Panc1 (cell line): ENCODE data around the gene TMEM131. TPM values are rescaled to one million over a fixed set of nuclear protein-coding genes. Genes with fewer than 3 reads are reported as not detected.

Source experiments
- ATAC-seq: fragments of 200-7000 bp; cut with Tn5 transposase; 2 replicates; pipeline ENCODE4 v1.9.1; 2020; ENCODE audit warnings: mild to moderate bottlenecking, moderate library complexity
- BruUV-seq: library from RNA; stranded (reverse); fragments of 400-500 nt; replicated peaks from 2 replicates; lab custom pipeline; 2021; lab: Mats Ljungman, UMichigan
- CTCF ChIA-PET: fragments of 300-600 bp; sonication (Branson Sonifier 250); formaldehyde crosslinking; loops from one replicate; lab custom pipeline; 2022; ENCODE audit warnings: antibody characterized with exemption; lab: Charles Lee
- POLR2A ChIA-PET: fragments of 300-600 bp; sonication (Branson Sonifier 250); formaldehyde crosslinking; loops from one replicate; lab custom pipeline; 2022; ENCODE audit warnings: antibody characterized with exemption; lab: Charles Lee
- DNase-seq: peaks from one replicate; pipeline ENCODE4 v3.0.0-alpha.2; 2010; ENCODE audit warnings: low read depth, low spot score
- H3K27ac ChIP-seq: 2 replicates; pipeline ENCODE4 v1.5.1; 2011; ENCODE audit warnings: mild to moderate bottlenecking, low read length, inconsistent platforms
- H3K27me3 ChIP-seq: fragments of 200-500 bp; sonication (Bioruptor generic); 2 replicates; pipeline ENCODE4 v1.6.0; 2014; ENCODE audit warnings: low read length, inconsistent platforms; ENCODE audit not compliant: control insufficient read depth, insufficient read depth
- H3K36me3 ChIP-seq: fragments of 200-500 bp; sonication (Bioruptor generic); 2 replicates; pipeline ENCODE4 v1.5.1; 2014; ENCODE audit warnings: inconsistent platforms, mild to moderate bottlenecking, low read length, moderate library complexity; ENCODE audit not compliant: control insufficient read depth, insufficient read depth
- H3K4me1 ChIP-seq: 2 replicates; pipeline ENCODE4 v1.5.1; 2011; ENCODE audit warnings: inconsistent platforms, mild to moderate bottlenecking, low read length, moderate library complexity; ENCODE audit not compliant: control insufficient read depth, insufficient read depth
- H3K4me3 ChIP-seq, 2 experiments: 2 replicates each; pipeline ENCODE4 v1.5.1; 2011 to 2012; ENCODE audit warnings: low read depth in 2 of 2, low read length in 2 of 2, mild to moderate bottlenecking in 2 of 2, inconsistent platforms in 1 of 2, moderate library complexity in 1 of 2
- H3K9me3 ChIP-seq: fragments of 200-500 bp; sonication (Bioruptor generic); 2 replicates; pipeline ENCODE4 v1.5.1; 2014; ENCODE audit warnings: low read depth, mild to moderate bottlenecking, inconsistent platforms, low read length, moderate library complexity; ENCODE audit not compliant: control insufficient read depth, insufficient read depth
- POLR2AphosphoS5 ChIP-seq: IDR thresholded peaks from 2 replicates; pipeline ENCODE4 v1.6.1; 2012; ENCODE audit warnings: mild to moderate bottlenecking, low read depth, low read length, moderate library complexity
- SIN3A ChIP-seq: IDR thresholded peaks from 2 replicates; pipeline ENCODE4 v1.6.1; 2012; ENCODE audit warnings: low read depth, mild to moderate bottlenecking, low read length, moderate library complexity, borderline replicate concordance; ENCODE audit not compliant: insufficient read depth
- TCF7L2 ChIP-seq: IDR thresholded peaks from 2 replicates; pipeline ENCODE4 v1.6.1; 2011; ENCODE audit warnings: mild to moderate bottlenecking, low read depth, low read length, inconsistent platforms
- in situ Hi-C: cut with HindIII; loops from 2 replicates; pipeline ENCODE4 v1.10.0; 2016; ENCODE audit warnings: low sequenced_read_pairs, low pct_unique_long_range_greater_than_20kb
- intact Hi-C: fragments of 100-400 bp; cut with micrococcal nuclease; formaldehyde crosslinking; loops from one replicate; pipeline ENCODE4 v1.10.0; 2022; ENCODE audit not compliant: unreplicated experiment
- total RNA-seq: library from RNA; stranded (reverse); gene quantifications from one replicate; pipeline ENCODE4 v1.2.1, GENCODE V29; 2021; ENCODE audit not compliant: unreplicated experiment
- TF ChIP-seq, protein P1 (sequence below): fragments of 450-650 bp; IDR thresholded peaks from 2 replicates; pipeline ENCODE4 v1.5.1; 2017; ENCODE audit warnings: mild to moderate bottlenecking
- TF ChIP-seq, protein P2 (sequence below), 2 experiments: IDR thresholded peaks; 2 replicates each; pipeline ENCODE4 v1.6.1; 2011 to 2012; ENCODE audit warnings: low read depth in 2 of 2, control low read depth in 1 of 2, low read length in 1 of 2, mild to moderate bottlenecking in 1 of 2, moderate library complexity in 1 of 2; ENCODE audit not compliant: insufficient read depth in 1 of 2

TMEM131 gene
- total RNA-seq, 1 experiment from 2014 or later: 43.4 TPM

DNA sequence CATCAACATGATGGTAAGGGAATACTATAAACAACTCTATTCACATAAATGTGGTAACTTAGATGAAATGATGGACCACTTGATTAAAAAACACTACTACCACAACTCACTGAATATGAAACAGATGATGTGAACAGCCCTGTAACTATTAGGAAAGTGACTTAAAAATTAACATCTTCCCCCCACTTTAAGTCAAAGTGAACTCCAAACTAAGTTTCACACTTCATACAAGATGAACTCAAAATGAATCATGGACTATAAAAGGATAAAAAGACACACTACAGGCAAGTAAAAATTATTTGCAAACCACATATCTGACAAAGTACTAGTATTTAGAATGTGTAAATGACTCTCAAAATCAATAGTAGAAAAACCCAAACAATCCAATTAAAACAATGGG lies 210.8 kb downstream of the TMEM131 start:
- H3K4me1 ChIP-seq: no peaks in the 10 kb centered on the region
- H3K27ac ChIP-seq: no peak overlapping the region
- H3K27me3 ChIP-seq: no peaks in the 10 kb centered on the region
- no TSS peak for BruUV-seq
- no peaks in the 10 kb centered on the region for H3K36me3 ChIP-seq
- H3K9me3 ChIP-seq: no peaks in the 10 kb centered on the region
- ATAC-seq (no peak), DNase-seq (no peak)
- H3K4me3 ChIP-seq: no peak overlapping the region
- in situ Hi-C loops: no loop called here
- intact Hi-C loops: no loop called here
- ChIA-PET CTCF (no interaction called here), POLR2A (interaction anchor here (0.6 kb wide), 1 partner anchor 122 kb away, joined by 4 read pairs; no protein-coding TSS in a partner anchor)
- TF ChIP-seq SIN3A (no peak), POLR2AphosphoS5 (no peak)
- TF ChIP-seq, protein P1, sequence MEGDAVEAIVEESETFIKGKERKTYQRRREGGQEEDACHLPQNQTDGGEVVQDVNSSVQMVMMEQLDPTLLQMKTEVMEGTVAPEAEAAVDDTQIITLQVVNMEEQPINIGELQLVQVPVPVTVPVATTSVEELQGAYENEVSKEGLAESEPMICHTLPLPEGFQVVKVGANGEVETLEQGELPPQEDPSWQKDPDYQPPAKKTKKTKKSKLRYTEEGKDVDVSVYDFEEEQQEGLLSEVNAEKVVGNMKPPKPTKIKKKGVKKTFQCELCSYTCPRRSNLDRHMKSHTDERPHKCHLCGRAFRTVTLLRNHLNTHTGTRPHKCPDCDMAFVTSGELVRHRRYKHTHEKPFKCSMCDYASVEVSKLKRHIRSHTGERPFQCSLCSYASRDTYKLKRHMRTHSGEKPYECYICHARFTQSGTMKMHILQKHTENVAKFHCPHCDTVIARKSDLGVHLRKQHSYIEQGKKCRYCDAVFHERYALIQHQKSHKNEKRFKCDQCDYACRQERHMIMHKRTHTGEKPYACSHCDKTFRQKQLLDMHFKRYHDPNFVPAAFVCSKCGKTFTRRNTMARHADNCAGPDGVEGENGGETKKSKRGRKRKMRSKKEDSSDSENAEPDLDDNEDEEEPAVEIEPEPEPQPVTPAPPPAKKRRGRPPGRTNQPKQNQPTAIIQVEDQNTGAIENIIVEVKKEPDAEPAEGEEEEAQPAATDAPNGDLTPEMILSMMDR: no peak

DNA sequence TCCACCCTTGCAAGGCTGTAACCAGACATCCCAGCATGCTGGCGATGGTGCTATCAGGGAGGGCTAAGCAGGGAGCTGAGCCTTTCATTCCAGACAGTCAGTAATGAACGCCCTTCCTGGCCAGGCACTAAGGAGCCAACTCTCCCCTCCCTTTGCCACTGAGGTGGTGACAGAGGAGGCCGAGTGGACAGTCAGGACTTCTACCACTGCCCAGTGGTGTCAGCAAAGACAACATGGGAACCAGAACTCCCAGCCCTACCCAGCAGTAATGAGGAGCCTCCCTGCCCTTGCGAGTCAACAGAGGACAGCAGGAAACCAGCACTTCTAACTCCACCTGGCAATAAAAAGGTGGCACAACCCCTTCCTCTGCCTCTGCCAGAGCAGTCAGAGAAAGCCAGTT lies 213.8 kb downstream of the TMEM131 start:
- TF ChIP-seq, protein P1: no peak
- TF ChIP-seq TCF7L2 (no peak), SIN3A (no peak)
- Histone ChIP-seq H3K27me3 (no peaks in the 10 kb centered on the region), H3K36me3 (no peaks in the 10 kb centered on the region), H3K27ac (no peak overlapping the region), H3K4me1 (no peaks in the 10 kb centered on the region), H3K4me3 (no peak overlapping the region), H3K9me3 (no peaks in the 10 kb centered on the region)
- intact Hi-C loops (no loop called here), in situ Hi-C loops (no loop called here)
- ATAC-seq (no peak), DNase-seq (no peak)
- POLR2A ChIA-PET: no interaction called here
- CTCF ChIA-PET: no interaction called here
- BruUV-seq: no TSS peak

DNA sequence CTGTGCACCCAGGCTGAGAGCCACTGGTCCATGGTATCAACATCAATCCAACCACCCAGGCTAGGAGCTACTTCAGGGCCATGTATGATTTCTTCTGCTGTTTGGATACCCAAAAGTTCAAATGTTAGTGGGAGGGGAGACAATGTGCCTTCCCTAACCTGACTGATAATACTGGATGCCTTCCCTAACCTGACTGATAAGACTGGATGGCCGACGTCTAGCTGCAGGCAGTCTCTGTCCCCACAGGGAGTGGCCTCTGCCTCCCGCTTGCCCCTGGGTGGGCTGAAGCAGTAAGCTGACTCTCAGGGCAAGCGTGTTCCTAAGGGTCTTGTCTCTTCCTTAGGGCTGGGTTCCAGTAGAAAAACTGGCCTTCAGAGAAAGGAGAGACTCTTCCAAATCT lies 216.6 kb downstream of the TMEM131 start:
- ChIA-PET CTCF (no interaction called here), POLR2A (no interaction called here)
- Histone ChIP-seq H3K4me3 (no peak overlapping the region), H3K27ac (no peak overlapping the region), H3K4me1 (no peaks in the 10 kb centered on the region), H3K27me3 (no peaks in the 10 kb centered on the region), H3K9me3 (no peaks in the 10 kb centered on the region), H3K36me3 (no peaks in the 10 kb centered on the region)
- BruUV-seq: no TSS peak
- DNase-seq (no peak), ATAC-seq (no peak)
- in situ Hi-C loops: no loop called here
- intact Hi-C loops: no loop called here
- TF ChIP-seq, protein P1: no peak
- TF ChIP-seq SIN3A (no peak), TCF7L2 (no peak), POLR2AphosphoS5 (no peak)
- TF ChIP-seq, protein P2, sequence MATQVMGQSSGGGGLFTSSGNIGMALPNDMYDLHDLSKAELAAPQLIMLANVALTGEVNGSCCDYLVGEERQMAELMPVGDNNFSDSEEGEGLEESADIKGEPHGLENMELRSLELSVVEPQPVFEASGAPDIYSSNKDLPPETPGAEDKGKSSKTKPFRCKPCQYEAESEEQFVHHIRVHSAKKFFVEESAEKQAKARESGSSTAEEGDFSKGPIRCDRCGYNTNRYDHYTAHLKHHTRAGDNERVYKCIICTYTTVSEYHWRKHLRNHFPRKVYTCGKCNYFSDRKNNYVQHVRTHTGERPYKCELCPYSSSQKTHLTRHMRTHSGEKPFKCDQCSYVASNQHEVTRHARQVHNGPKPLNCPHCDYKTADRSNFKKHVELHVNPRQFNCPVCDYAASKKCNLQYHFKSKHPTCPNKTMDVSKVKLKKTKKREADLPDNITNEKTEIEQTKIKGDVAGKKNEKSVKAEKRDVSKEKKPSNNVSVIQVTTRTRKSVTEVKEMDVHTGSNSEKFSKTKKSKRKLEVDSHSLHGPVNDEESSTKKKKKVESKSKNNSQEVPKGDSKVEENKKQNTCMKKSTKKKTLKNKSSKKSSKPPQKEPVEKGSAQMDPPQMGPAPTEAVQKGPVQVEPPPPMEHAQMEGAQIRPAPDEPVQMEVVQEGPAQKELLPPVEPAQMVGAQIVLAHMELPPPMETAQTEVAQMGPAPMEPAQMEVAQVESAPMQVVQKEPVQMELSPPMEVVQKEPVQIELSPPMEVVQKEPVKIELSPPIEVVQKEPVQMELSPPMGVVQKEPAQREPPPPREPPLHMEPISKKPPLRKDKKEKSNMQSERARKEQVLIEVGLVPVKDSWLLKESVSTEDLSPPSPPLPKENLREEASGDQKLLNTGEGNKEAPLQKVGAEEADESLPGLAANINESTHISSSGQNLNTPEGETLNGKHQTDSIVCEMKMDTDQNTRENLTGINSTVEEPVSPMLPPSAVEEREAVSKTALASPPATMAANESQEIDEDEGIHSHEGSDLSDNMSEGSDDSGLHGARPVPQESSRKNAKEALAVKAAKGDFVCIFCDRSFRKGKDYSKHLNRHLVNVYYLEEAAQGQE (IDR thresholded peaks at IDR 0.05; ENCODE audit: insufficient read depth in 1 of 2, low read depth in 2 of 2, low read length in 1 of 2): no peak
